ENCODE results near the gene ARMC9.

The ARMC9 gene

GRCh38 chr2:231357048-231357447 lies 158.6 kb downstream of the ARMC9 start:
- no peak for TF ChIP-seq CTCF (IDR thresholded peaks at IDR 0.05; ENCODE audit: low read length, missing control alignments)
- H3K4me3 ChIP-seq (replicated peaks; ENCODE audit: low read depth, low read length), result no peak overlapping the region
- no peak for DNase-seq (ENCODE audit: low read depth)

- no peak for TF ChIP-seq CTCF (IDR thresholded peaks at IDR 0.05; ENCODE audit: low read length, missing control alignments)
- no peak overlapping the region for H3K4me3 ChIP-seq (replicated peaks; ENCODE audit: low read depth, low read length)
- DNase-seq (ENCODE audit: low read depth), result no peak
These were observed 159.5 kb downstream of the ARMC9 start for GRCh38 chr2:231357931-231358330.

GRCh38 chr2:231359441-231359840 lies 161.0 kb downstream of the ARMC9 start:
- no peak overlapping the region for H3K4me3 ChIP-seq (replicated peaks; ENCODE audit: low read depth, low read length)
- no peak for DNase-seq (ENCODE audit: low read depth)
- TF ChIP-seq CTCF (IDR thresholded peaks at IDR 0.05; ENCODE audit: low read length, missing control alignments), result no peak

GRCh38 chr2:231359948-231360347 lies 161.5 kb downstream of the ARMC9 start:
- TF ChIP-seq CTCF (IDR thresholded peaks at IDR 0.05; ENCODE audit: low read length, missing control alignments), result no peak
- H3K4me3 ChIP-seq (replicated peaks; ENCODE audit: low read depth, low read length), result no peak overlapping the region
- DNase-seq (ENCODE audit: low read depth), result no peak

GRCh38 chr2:231360401-231360800 lies 162.0 kb downstream of the ARMC9 start:
- H3K4me3 ChIP-seq (replicated peaks; ENCODE audit: low read depth, low read length), result no peak overlapping the region
- no peak for DNase-seq (ENCODE audit: low read depth)
- TF ChIP-seq CTCF (IDR thresholded peaks at IDR 0.05; ENCODE audit: low read length, missing control alignments), result no peak

GRCh38 chr2:231360881-231361371 lies 162.5 kb downstream of the ARMC9 start:
- no peak overlapping the region for H3K4me3 ChIP-seq (replicated peaks; ENCODE audit: low read depth, low read length)
- no peak for DNase-seq (ENCODE audit: low read depth)
- TF ChIP-seq CTCF (IDR thresholded peaks at IDR 0.05; ENCODE audit: low read length, missing control alignments), result no peak

GRCh38 chr2:231361701-231362554 lies 163.5 kb downstream of the ARMC9 start:
- DNase-seq (ENCODE audit: low read depth), result no peak
- TF ChIP-seq CTCF (IDR thresholded peaks at IDR 0.05; ENCODE audit: low read length, missing control alignments), result no peak
- H3K4me3 ChIP-seq (replicated peaks; ENCODE audit: low read depth, low read length), result no peak overlapping the region

All from fibroblast of pulmonary artery (primary cell).